Measurements from ENCODE around the gene DYNC1H1. TPM values are rescaled to one million over a fixed set of nuclear protein-coding genes. Genes with fewer than 3 reads are reported as not detected.
"Not testable (repeated sequence)": the region's sequence is repeated elsewhere in the genome, so short reads cannot be mapped to it uniquely, and the experiment has no call there.

The DYNC1H1 gene
- total RNA-seq, 4 donors from 2014 or later = 486 to 737 (median 718) TPM

- intact Hi-C loops (cut with DNase I; ENCODE audit: low total_unique reads) (no loop called here), in situ Hi-C loops (cut with MboI; ENCODE audit: low sequenced_read_pairs in 4 of 4) (no loop called here)
- Histone ChIP-seq H3K4me1 (peaks cover 0 to 8% of the 10 kb centered on the region in 2 donors), H3K27ac (no peak overlapping the region), H3K27me3 (no peaks in the 10 kb centered on the region), H3K9me3 (no peaks in the 10 kb centered on the region), H3K4me3 (no peak overlapping the region), H3K36me3 (no peaks in the 10 kb centered on the region)
- ATAC-seq (no peak), DNase-seq (no peak)
- TF ChIP-seq POLR2A (IDR thresholded peaks at IDR 0.05) (no peak), CTCF (IDR thresholded peaks at IDR 0.05 in 4 of 5, conservative IDR thresholded peaks at IDR 0.05 in 1 of 5) (no peak)
Observed at GRCh38 chr14:102058961-102059360, 94.6 kb downstream of the DYNC1H1 start.

- Histone ChIP-seq H3K27me3 (no peaks in the 10 kb centered on the region), H3K4me3 (no peak overlapping the region), H3K9me3 (no peaks in the 10 kb centered on the region), H3K27ac (no peak overlapping the region), H3K36me3 (no peaks in the 10 kb centered on the region), H3K4me1 (peaks cover 0 to 8% of the 10 kb centered on the region in 2 donors)
- TF ChIP-seq CTCF (IDR thresholded peaks at IDR 0.05 in 4 of 5, conservative IDR thresholded peaks at IDR 0.05 in 1 of 5) (peak in 3 of 5 experiments; percentile 23 to 45 (median 43)), POLR2A (IDR thresholded peaks at IDR 0.05) (no peak)
- intact Hi-C loops (cut with DNase I; ENCODE audit: low total_unique reads) (loop anchor here (2.0 kb wide), 1 partner anchor 34 kb away; no protein-coding TSS in a partner anchor), in situ Hi-C loops (cut with MboI; ENCODE audit: low sequenced_read_pairs in 4 of 4) (loop anchor here in 1 of 4 donors (5.0 kb wide), 1 partner anchor 34 kb away; no protein-coding TSS in a partner anchor)
- DNase-seq (peak; percentile 58 to 74), ATAC-seq (peak; percentile 88 to 94)
Observed at GRCh38 chr14:102063109-102063807, 98.9 kb downstream of the DYNC1H1 start.

- DNase-seq (no peak), ATAC-seq (no peak)
- Histone ChIP-seq H3K27ac (no peak overlapping the region), H3K4me3 (no peak overlapping the region), H3K36me3 (no peaks in the 10 kb centered on the region), H3K9me3 (no peaks in the 10 kb centered on the region), H3K4me1 (peaks cover 0 to 8% of the 10 kb centered on the region in 2 donors), H3K27me3 (no peaks in the 10 kb centered on the region)
- TF ChIP-seq CTCF (IDR thresholded peaks at IDR 0.05 in 4 of 5, conservative IDR thresholded peaks at IDR 0.05 in 1 of 5) = no peak
- no peak for TF ChIP-seq POLR2A (IDR thresholded peaks at IDR 0.05)
- intact Hi-C loops (cut with DNase I; ENCODE audit: low total_unique reads) = loop anchor here (2.0 kb wide), 1 partner anchor 33 kb away; no protein-coding TSS in a partner anchor
- in situ Hi-C loops (cut with MboI; ENCODE audit: low sequenced_read_pairs in 4 of 4) = loop anchor here in 1 of 4 donors (5.0 kb wide), 1 partner anchor 33 kb away; no protein-coding TSS in a partner anchor
Observed at GRCh38 chr14:102063808-102064429, 99.5 kb downstream of the DYNC1H1 start.

- in situ Hi-C loops (cut with MboI; ENCODE audit: low sequenced_read_pairs in 4 of 4) = loop anchor here in 1 of 4 donors (5.0 kb wide), 1 partner anchor 33 kb away; no protein-coding TSS in a partner anchor
- intact Hi-C loops (cut with DNase I; ENCODE audit: low total_unique reads); ATAC-seq; H3K4me3 ChIP-seq; DNase-seq; H3K27me3 ChIP-seq; H3K9me3 ChIP-seq; H3K4me1 ChIP-seq; H3K27ac ChIP-seq; H3K36me3 ChIP-seq: not testable (repeated sequence)
Observed at GRCh38 chr14:102064590-102064989, 100.2 kb downstream of the DYNC1H1 start.

GRCh38 chr14:102066041-102066451, 101.7 kb downstream of the DYNC1H1 start:
- H3K4me3 ChIP-seq = no peak overlapping the region
- no peaks in the 10 kb centered on the region for H3K27me3 ChIP-seq
- peaks cover 0 to 8% of the 10 kb centered on the region in 2 donors for H3K4me1 ChIP-seq
- ATAC-seq = no peak
- no peaks in the 10 kb centered on the region for H3K36me3 ChIP-seq
- no peaks in the 10 kb centered on the region for H3K9me3 ChIP-seq
- intact Hi-C loops (cut with DNase I; ENCODE audit: low total_unique reads) = no loop called here
- H3K27ac ChIP-seq = no peak overlapping the region
- in situ Hi-C loops (cut with MboI; ENCODE audit: low sequenced_read_pairs in 4 of 4) = no loop called here
- no peak for DNase-seq
- TF ChIP-seq POLR2A (IDR thresholded peaks at IDR 0.05) (no peak), CTCF (IDR thresholded peaks at IDR 0.05 in 4 of 5, conservative IDR thresholded peaks at IDR 0.05 in 1 of 5) (no peak)
